HL-60 (cell line): ENCODE data around the gene GRID2.

ENCODE experiments used
- CTCF ChIP-seq: IDR thresholded peaks from one replicate; pipeline ENCODE4 v1.5.1; 2011; ENCODE audit warnings: low read length, control low read depth, inconsistent platforms; ENCODE audit not compliant: insufficient read depth
- GABPA ChIP-seq: IDR thresholded peaks from 2 replicates; pipeline ENCODE4 v1.6.1; 2012; ENCODE audit warnings: low read depth
- SPI1 ChIP-seq: IDR thresholded peaks from 2 replicates; pipeline ENCODE4 v1.6.1; 2012; ENCODE audit warnings: low read depth, mild to moderate bottlenecking, borderline replicate concordance

- no peak for TF ChIP-seq CTCF
- TF ChIP-seq SPI1: no peak
- TF ChIP-seq GABPA: no peak
These were observed 331.1 kb downstream of the GRID2 start for GRCh38 chr4:92634882-92635281.
